ENCODE results near the gene ERLIN1. TPM values are rescaled to one million over a fixed set of nuclear protein-coding genes. Genes with fewer than 3 reads are reported as not detected.

ERLIN1 gene
- total and polyA plus RNA-seq, 10 of the 15 experiments (the other 5 are each of a cell fraction or from before 2014, with no cell fraction given), result 4.9 to 21.7 (median 13.0) TPM

- no peak overlapping the region for H3K4me3 ChIP-seq
- no peaks in the 10 kb centered on the region for H4K20me1 ChIP-seq (ENCODE audit: control insufficient read depth, insufficient read depth)
- intact Hi-C loops (cut with micrococcal nuclease; ENCODE audit: unreplicated experiment) (no loop called here), in situ Hi-C loops (cut with MboI) (no loop called here)
- H2AFZ ChIP-seq (ENCODE audit: control insufficient read depth, low read depth, low read length), result no peak overlapping the region
- no peak overlapping the region for H3K4me2 ChIP-seq (ENCODE audit: control insufficient read depth, insufficient read depth)
- ChIA-PET RAD21 (ENCODE audit: unreplicated experiment) (no interaction called here), POLR2A (no interaction called here), CTCF (interaction anchor here (0.5 to 2.0 kb wide), 4 partner anchors 33 to 284 kb away, joined by 3 to 6 read pairs (median 4); no protein-coding TSS in a partner anchor), SMC1A (ENCODE audit: uncharacterized antibody, unreplicated experiment) (interaction anchor here (0.6 to 1.2 kb wide), 2 partner anchors 10 to 18 kb away, joined by 3 to 5 read pairs; no protein-coding TSS in a partner anchor)
- DNase-seq (ENCODE audit: low read depth, low spot score), result no peak
- TF ChIP-seq CUX1 (IDR thresholded peaks at IDR 0.05; ENCODE audit: insufficient replicate concordance, low read depth, low read length) (no peak), GABPA (IDR thresholded peaks at IDR 0.05; ENCODE audit: low read depth) (no peak), EP300 (IDR thresholded peaks at IDR 0.05; ENCODE audit: borderline replicate concordance in 1 of 2, control insufficient read depth in 1 of 2, low read depth in 2 of 2, low read length in 2 of 2) (no peak)
- no peak overlapping the region for H3K27ac ChIP-seq (ENCODE audit: control insufficient read depth, insufficient read depth)
- H3K4me1 ChIP-seq (ENCODE audit: control insufficient read depth, insufficient read depth, low read length), result no peaks in the 10 kb centered on the region
- H3K27me3 ChIP-seq (replicated peaks in 1 of 2; ENCODE audit: control insufficient read depth in 2 of 2, insufficient read depth in 2 of 2, low read length in 1 of 2), result no peaks in the 10 kb centered on the region
- no peak for FAIRE-seq
- no TSS peak for BruUV-seq (replicated peaks)
- WGBS (ENCODE audit: insufficient coverage, insufficient replicate concordance, low lambda C conversion rate, missing lambda C conversion rate), result 55% methylated on average over 9 of the region's 9 CpGs
- no peaks in the 10 kb centered on the region for H3K36me3 ChIP-seq (ENCODE audit: control insufficient read depth in 2 of 2, insufficient read depth in 2 of 2, low read length in 1 of 2)
- H3K9me3 ChIP-seq (replicated peaks; ENCODE audit: control insufficient read depth, insufficient read depth, low read length), result no peaks in the 10 kb centered on the region; the same call in 2 of the 3 replicates
- no peaks in the 10 kb centered on the region for H3K79me2 ChIP-seq (ENCODE audit: control insufficient read depth, insufficient read depth, low read length)
- ATAC-seq, result no peak
- H3K9ac ChIP-seq (ENCODE audit: control insufficient read depth, insufficient read depth, low read length), result no peak overlapping the region
Observed at GRCh38 chr10:100129424-100129823, 56.4 kb downstream of the ERLIN1 start.
